ENCODE measurements around the gene HSPG2.

The HSPG2 gene

DNA sequence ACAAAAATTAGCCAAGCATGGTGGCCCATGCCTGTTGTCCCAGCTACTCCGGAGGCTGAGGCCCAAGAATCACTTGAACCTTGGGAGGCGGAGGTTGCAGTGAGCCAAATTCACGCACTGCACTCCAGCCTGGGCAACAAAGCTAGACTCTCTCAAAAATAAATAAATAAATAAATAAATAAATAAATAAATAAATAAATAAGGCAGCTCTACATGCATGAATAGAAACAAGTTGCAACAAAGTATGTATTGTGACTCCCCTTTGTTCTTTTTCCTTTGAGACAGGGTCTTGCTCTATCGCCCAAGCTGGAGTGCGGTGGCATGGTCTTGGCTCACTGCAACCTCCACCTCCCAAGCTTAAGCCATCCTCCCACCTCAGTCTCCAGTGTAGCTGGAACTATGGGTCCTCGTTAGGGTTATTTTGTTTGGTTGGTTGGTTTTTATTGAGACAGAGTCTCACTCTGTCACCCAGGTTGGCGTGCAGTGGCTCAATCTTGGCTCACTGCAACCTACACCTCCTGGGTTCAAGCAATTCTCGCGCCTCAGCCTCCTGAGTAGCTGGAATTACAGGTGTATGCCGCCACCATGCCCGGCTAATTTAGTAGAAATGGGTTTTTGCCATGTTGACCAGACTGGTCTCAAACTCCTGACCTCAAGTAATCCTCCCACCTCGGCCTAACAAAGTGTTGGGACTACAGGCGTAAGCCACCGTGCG, 162.1 kb downstream of the HSPG2 start:
- Histone ChIP-seq H3K36me3 (ENCODE audit: control insufficient read depth in 4 of 4, insufficient read depth in 4 of 4, low read length in 3 of 4) (peaks cover 0 to 2% (median 0%) of the 10 kb centered on the region in 4 experiments), H3K27ac (ENCODE audit: insufficient read depth in 1 of 2, low read depth in 1 of 2, low read length in 2 of 2, poor library complexity in 1 of 2, severe bottlenecking in 2 of 2) (no peak overlapping the region), H3K4me3 (ENCODE audit: control insufficient read depth in 1 of 7, extremely low read depth in 1 of 7, insufficient read depth in 4 of 7, low read depth in 2 of 7, low read length in 6 of 7) (no peak overlapping the region), H3K4me1 (ENCODE audit: control extremely low read depth in 1 of 4, control insufficient read depth in 4 of 4, insufficient read depth in 4 of 4, low read length in 3 of 4) (peaks cover 10 to 48% (median 28%) of the 10 kb centered on the region in 4 experiments), H3K27me3 (replicated peaks in 2 of 5; ENCODE audit: control insufficient read depth in 4 of 5, insufficient read depth in 5 of 5, low read length in 4 of 5) (no peaks in the 10 kb centered on the region), H3K9me3 (ENCODE audit: control extremely low read depth in 1 of 5, control insufficient read depth in 4 of 5, insufficient read depth in 2 of 5, low read depth in 1 of 5, low read length in 4 of 5) (no peaks in the 10 kb centered on the region)
- ChIA-PET CTCF (interaction anchor here (0.8 kb wide), 1 partner anchor 48 kb away, joined by 3 read pairs; no protein-coding TSS in a partner anchor), POLR2A (interaction anchor here (0.6 kb wide), 1 partner anchor 105 kb away, joined by 3 read pairs; no protein-coding TSS in a partner anchor)
- 95% methylated on average over 11 of the region's 15 CpGs for WGBS (ENCODE audit: insufficient coverage)
- no peak for DNase-seq

DNA sequence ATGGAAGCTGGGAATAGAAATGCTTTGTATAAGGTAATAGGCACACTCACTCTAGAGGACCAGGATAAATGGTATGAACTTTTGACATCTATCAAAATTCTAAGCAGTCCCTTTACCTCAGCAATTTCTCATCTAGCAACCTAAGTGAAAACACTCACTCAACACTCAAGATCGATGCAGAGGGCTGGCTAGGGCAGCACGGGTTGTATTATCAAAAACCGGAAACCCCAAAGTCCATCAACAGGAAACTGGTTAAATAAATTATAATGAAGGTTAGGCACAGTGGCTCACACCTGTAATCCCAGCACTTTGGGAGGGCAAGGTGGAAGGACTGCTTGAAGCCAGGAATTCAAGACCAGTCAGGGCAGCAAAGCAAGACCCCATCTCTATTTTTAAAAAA, 163.5 kb downstream of the HSPG2 start:
- Histone ChIP-seq H3K27me3 (replicated peaks in 2 of 5; ENCODE audit: control insufficient read depth in 4 of 5, insufficient read depth in 5 of 5, low read length in 4 of 5) (no peaks in the 10 kb centered on the region), H3K27ac (ENCODE audit: insufficient read depth in 1 of 2, low read depth in 1 of 2, low read length in 2 of 2, poor library complexity in 1 of 2, severe bottlenecking in 2 of 2) (peak overlapping the region in 1 of 2 experiments; percentile 14), H3K4me1 (ENCODE audit: control extremely low read depth in 1 of 4, control insufficient read depth in 4 of 4, insufficient read depth in 4 of 4, low read length in 3 of 4) (peaks cover 15 to 61% (median 38%) of the 10 kb centered on the region in 4 experiments), H3K4me3 (ENCODE audit: control insufficient read depth in 1 of 7, extremely low read depth in 1 of 7, insufficient read depth in 4 of 7, low read depth in 2 of 7, low read length in 6 of 7) (peak overlapping the region in 3 of 7 experiments; percentile 19 to 45 (median 38)), H3K9me3 (ENCODE audit: control extremely low read depth in 1 of 5, control insufficient read depth in 4 of 5, insufficient read depth in 2 of 5, low read depth in 1 of 5, low read length in 4 of 5) (no peaks in the 10 kb centered on the region), H3K36me3 (ENCODE audit: control insufficient read depth in 4 of 4, insufficient read depth in 4 of 4, low read length in 3 of 4) (peaks cover 0 to 5% (median 0%) of the 10 kb centered on the region in 4 experiments)
- peak in 2 of 3 donors; percentile 52 to 59 for DNase-seq
- ChIA-PET POLR2A (no interaction called here), CTCF (interaction anchor here (1.1 kb wide), 1 partner anchor 8 kb away, joined by 4 read pairs; no protein-coding TSS in a partner anchor)
- 0% methylated on average over 1 of the region's 3 CpGs for WGBS (ENCODE audit: insufficient coverage)
